Heart left ventricle (tissue), 13 donors: ENCODE results near the gene INSM2.

ENCODE experiments used
- POLR2A ChIP-seq, 2 donors: fragments of 450-650 bp; IDR thresholded peaks; one replicate each; pipeline ENCODE4 v1.6.1; 2017; ENCODE audit warnings: antibody characterized with exemption in 2 of 2, mild to moderate bottlenecking in 2 of 2, moderate library complexity in 2 of 2
- TF ChIP-seq, protein P1 (sequence below), 12 donors: fragments of 200-600 bp; sonication (generic) in 4 of 12; IDR thresholded peaks; one replicate each; pipeline versions ENCODE4 v1.5.0 to v1.8.0; 2018 to 2022; ENCODE audit warnings: antibody characterized with exemption in 12 of 12, mild to moderate bottlenecking in 5 of 12
- donor health status: ischemic (EF 13 %, LVEDD 7.1; RV severe dilation, severe dysfunction).
- donor health status: DM: no; HTN: yes; CAD: no.
- donor health status: DM: no; HTN: no; CAD: no.
- donor health status: ischemic (EF 25% LVEDD 6.9; RV normal size, moderate dysfunction).
- donor health status: ischemic (EF 25% LVEDD 5.7; RV mildly dilated, moderate dysfunction).
- donor health status: ischemic (EF 35%, LVEDD 5.7; RV mildly dilated, moderate dysfunction).
- donor health status: nonischemic (EF 11% LVEDD 7.7; RV severe dilation, severe dysfunction).
- donor health status: DM: yes; HTN: yes; CAD: no.
- donor health status: PGD.
- donor health status: ischemic (EF 29% LVEDD 5.4; RV normal size, mild dysfunction).
- donor health status: nonischemic (EF 23%, LVEDD 6.1; RV moderate dilation, normal function).

DNA sequence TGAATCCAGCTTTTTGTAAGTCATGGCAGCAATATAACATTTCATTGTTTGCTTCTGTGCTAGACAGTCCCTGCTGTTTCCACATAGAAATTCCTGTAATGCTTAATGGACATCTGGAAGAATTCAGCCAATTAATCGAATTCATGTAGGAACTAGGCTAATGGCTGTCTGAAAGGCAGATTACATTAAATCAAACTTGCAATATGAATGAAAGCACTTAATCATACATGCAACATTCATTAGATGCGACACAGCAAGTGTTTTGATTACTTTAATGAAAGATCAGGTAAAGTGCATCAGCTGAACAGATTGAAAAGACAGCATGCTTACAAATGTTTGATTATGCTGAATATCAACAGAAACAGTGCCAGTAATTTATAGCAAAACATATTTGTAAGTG is 24.1 kb upstream of the INSM2 start:
- TF ChIP-seq, protein P1, sequence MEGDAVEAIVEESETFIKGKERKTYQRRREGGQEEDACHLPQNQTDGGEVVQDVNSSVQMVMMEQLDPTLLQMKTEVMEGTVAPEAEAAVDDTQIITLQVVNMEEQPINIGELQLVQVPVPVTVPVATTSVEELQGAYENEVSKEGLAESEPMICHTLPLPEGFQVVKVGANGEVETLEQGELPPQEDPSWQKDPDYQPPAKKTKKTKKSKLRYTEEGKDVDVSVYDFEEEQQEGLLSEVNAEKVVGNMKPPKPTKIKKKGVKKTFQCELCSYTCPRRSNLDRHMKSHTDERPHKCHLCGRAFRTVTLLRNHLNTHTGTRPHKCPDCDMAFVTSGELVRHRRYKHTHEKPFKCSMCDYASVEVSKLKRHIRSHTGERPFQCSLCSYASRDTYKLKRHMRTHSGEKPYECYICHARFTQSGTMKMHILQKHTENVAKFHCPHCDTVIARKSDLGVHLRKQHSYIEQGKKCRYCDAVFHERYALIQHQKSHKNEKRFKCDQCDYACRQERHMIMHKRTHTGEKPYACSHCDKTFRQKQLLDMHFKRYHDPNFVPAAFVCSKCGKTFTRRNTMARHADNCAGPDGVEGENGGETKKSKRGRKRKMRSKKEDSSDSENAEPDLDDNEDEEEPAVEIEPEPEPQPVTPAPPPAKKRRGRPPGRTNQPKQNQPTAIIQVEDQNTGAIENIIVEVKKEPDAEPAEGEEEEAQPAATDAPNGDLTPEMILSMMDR (IDR thresholded peaks at IDR 0.05) = no peak
- no peak for TF ChIP-seq POLR2A (IDR thresholded peaks at IDR 0.05)
